K562 (cell line): ENCODE measurements around the gene SPEF1. TPM values are rescaled to one million over a fixed set of nuclear protein-coding genes. Genes with fewer than 3 reads are reported as not detected.

Source experiments
- ATAC-seq: fragments of 200-7000 bp; cut with Tn5 transposase; 3 replicates; pipeline ENCODE4 v1.9.1; 2020; ENCODE audit warnings: moderate library complexity
- BruUV-seq: library from RNA; stranded (reverse); fragments of 400-500 nt; replicated peaks from 2 replicates; lab custom pipeline; 2021; lab: Mats Ljungman, UMichigan
- CTCF ChIA-PET: fragments of 300-600 bp; formaldehyde crosslinking; extraction: SDS; loops from one replicate; lab custom pipeline; 2021; ENCODE audit warnings: low intra/inter-chr PET ratio; lab: Yijun Ruan, JAX
- POLR2A ChIA-PET: fragments of 300-600, 350-650 bp; sonication (Branson Sonifier 250); formaldehyde crosslinking; extraction: SDS; loops from one replicate; lab custom pipeline; 2021; ENCODE audit warnings: antibody characterized with exemption, inconsistent platforms; lab: Yijun Ruan, JAX
- DNase-seq, 4 experiments: peaks; one replicate each; pipeline versions ENCODE4 v3.0.0 to v3.0.0-alpha.2; 2011 to 2018; ENCODE audit warnings: low spot score in 3 of 4, mixed read lengths in 3 of 4; ENCODE audit errors: extremely low read depth in 1 of 4
- FAIRE-seq: peaks from 2 replicates; lab custom pipeline; 2011; peaks lifted over from hg19 to GRCh38; lab: Jason Lieb, UNC
- H2AFZ ChIP-seq: 2 replicates; pipeline ENCODE4 v1.6.0; 2011; ENCODE audit warnings: low read depth, low read length, control low read depth, inconsistent platforms
- H3K27ac ChIP-seq: fragments of 200-600 bp; 3 replicates; pipeline ENCODE4 v1.8.0; 2011; ENCODE audit warnings: low read depth, mild to moderate bottlenecking, control low read depth, inconsistent platforms, low read length, moderate library complexity, mixed read lengths; ENCODE audit errors: extremely low read depth
- H3K27me3 ChIP-seq, 2 experiments: fragments of 300-600 bp in 1 of 2; 2 replicates in 1 of 2; 3 replicates in 1 of 2; pipeline versions ENCODE4 v1.6.0 to v1.8.0; 2011; ENCODE audit warnings: inconsistent platforms in 2 of 2, low read length in 2 of 2, mild to moderate bottlenecking in 1 of 2, mixed read lengths in 1 of 2, moderate library complexity in 1 of 2; ENCODE audit not compliant: control insufficient read depth in 2 of 2, insufficient read depth in 2 of 2
- H3K36me3 ChIP-seq: fragments of 300-600 bp; 3 replicates; pipeline ENCODE4 v1.8.0; 2011; ENCODE audit warnings: mild to moderate bottlenecking, low read length, inconsistent platforms; ENCODE audit not compliant: control insufficient read depth, insufficient read depth
- H3K4me1 ChIP-seq, 2 experiments: fragments of 200-600 bp in 1 of 2; replicated peaks in 1 of 2; 2 replicates in 1 of 2; 3 replicates in 1 of 2; pipeline versions ENCODE4 v1.5.1 to v1.8.0; 2011; ENCODE audit warnings: inconsistent platforms in 2 of 2, low read length in 2 of 2, mild to moderate bottlenecking in 1 of 2, mixed read lengths in 1 of 2, moderate library complexity in 1 of 2; ENCODE audit not compliant: control insufficient read depth in 2 of 2, insufficient read depth in 2 of 2
- H3K4me2 ChIP-seq: 2 replicates; pipeline ENCODE4 v1.6.1; 2011; ENCODE audit warnings: low read length, control low read depth, inconsistent platforms, mixed read lengths; ENCODE audit not compliant: insufficient read depth
- H3K4me3 ChIP-seq: fragments of 200-600 bp; sonication (generic), shearing (Covaris generic); 2 replicates; pipeline ENCODE4 v1.5.1; 2016; ENCODE audit warnings: control low read depth, inconsistent platforms
- H3K79me2 ChIP-seq: fragments of 200-600 bp; 3 replicates; pipeline ENCODE4 v1.8.0; 2011; ENCODE audit warnings: low read length, inconsistent platforms; ENCODE audit not compliant: control insufficient read depth, insufficient read depth
- H3K9ac ChIP-seq, 2 experiments: 2 replicates each; pipeline versions ENCODE4 v1.6.0 to v1.6.1; 2011; ENCODE audit warnings: low read depth in 2 of 2, low read length in 2 of 2, control low read depth in 1 of 2, inconsistent platforms in 1 of 2, mild to moderate bottlenecking in 1 of 2, mixed read lengths in 1 of 2; ENCODE audit not compliant: insufficient read depth in 1 of 2
- H3K9me1 ChIP-seq: one replicate; pipeline ENCODE4 v1.6.0; 2011; ENCODE audit warnings: inconsistent platforms, mild to moderate bottlenecking, low read length, moderate library complexity; ENCODE audit not compliant: control insufficient read depth, insufficient read depth
- H3K9me3 ChIP-seq: replicated peaks from 2 replicates; pipeline ENCODE4 v1.5.1; 2011; ENCODE audit warnings: low read depth, low read length, inconsistent platforms; ENCODE audit not compliant: control insufficient read depth, insufficient read depth
- H4K20me1 ChIP-seq: replicated peaks from 2 replicates; pipeline ENCODE4 v1.6.1; 2011; ENCODE audit warnings: low read length, inconsistent platforms, mixed read lengths; ENCODE audit not compliant: control insufficient read depth, insufficient read depth
- CBX2 ChIP-seq: fragments of 200-600 bp; sonication (generic); IDR thresholded peaks from one replicate; pipeline ENCODE4 v1.6.1; 2012; ENCODE audit warnings: mild to moderate bottlenecking, low read length, inconsistent platforms; ENCODE audit not compliant: insufficient read depth, poor library complexity, severe bottlenecking
- GTF3C2 ChIP-seq: IDR thresholded peaks from 3 replicates; pipeline ENCODE4 v1.6.1; 2011; ENCODE audit warnings: borderline replicate concordance, mild to moderate bottlenecking, moderate library complexity; ENCODE audit not compliant: insufficient read length; ENCODE audit errors: extremely low read depth
- KDM4B ChIP-seq, 2 experiments: fragments of 450-650 bp in 1 of 2; sonication (generic) in 1 of 2; IDR thresholded peaks; 2 replicates each; pipeline ENCODE4 v1.6.1; 2016 to 2017; ENCODE audit warnings: borderline replicate concordance in 2 of 2, antibody characterized with exemption in 1 of 2, low read depth in 1 of 2, mild to moderate bottlenecking in 1 of 2
- MAFF ChIP-seq: IDR thresholded peaks from 2 replicates; pipeline ENCODE4 v1.6.1; 2012; ENCODE audit warnings: low read length, improper control_type of control experiment
- MED1 ChIP-seq: sonication (generic); formaldehyde crosslinking; IDR thresholded peaks from 2 replicates; pipeline ENCODE4 v1.8.1; 2023; ENCODE audit warnings: missing genetic modification reagents, borderline replicate concordance
- MTA2 ChIP-seq: fragments of 450-650 bp; IDR thresholded peaks from 2 replicates; pipeline ENCODE4 v1.6.1; 2016; ENCODE audit warnings: low read depth
- NFIX ChIP-seq: fragments of 250-450 bp; sonication (Bioruptor Pico); IDR thresholded peaks from 2 replicates; pipeline ENCODE4 v1.4.0; 2020; ENCODE audit warnings: low read depth, mild to moderate bottlenecking, moderate library complexity
- NONO ChIP-seq, 2 experiments: fragments of 200-400 bp in 1 of 2; fragments of 450-650 bp in 1 of 2; formaldehyde crosslinking in 1 of 2; IDR thresholded peaks; 2 replicates each; pipeline ENCODE4 v1.6.1; 2017; ENCODE audit warnings: low read depth in 2 of 2, mild to moderate bottlenecking in 2 of 2, moderate library complexity in 2 of 2, low read length in 1 of 2
- RBBP5 ChIP-seq: fragments of 200-600 bp; sonication (generic); IDR thresholded peaks from 2 replicates; pipeline ENCODE4 v1.6.1; 2012; ENCODE audit warnings: borderline replicate concordance, mild to moderate bottlenecking, low read length, control low read depth, inconsistent platforms; ENCODE audit not compliant: insufficient read depth, poor library complexity, severe bottlenecking
- TAF7 ChIP-seq: fragments of 450-650 bp; IDR thresholded peaks from 2 replicates; pipeline ENCODE4 v1.6.1; 2016; ENCODE audit warnings: missing genetic modification characterization, missing compliant biosample characterization
- TBP ChIP-seq: optimal IDR thresholded peaks from 2 replicates; pipeline ENCODE3; 2011; ENCODE audit warnings: low read depth, low read length, improper control_type of control experiment
- YY1 ChIP-seq, 3 experiments: IDR thresholded peaks; 2 replicates each; pipeline ENCODE4 v1.6.1; 2011; ENCODE audit warnings: low read length in 2 of 3, mild to moderate bottlenecking in 2 of 3, moderate library complexity in 2 of 3, borderline replicate concordance in 1 of 3, control low read depth in 1 of 3, low read depth in 1 of 3; ENCODE audit not compliant: insufficient read depth in 3 of 3, insufficient replicate concordance in 2 of 3, control insufficient read depth in 1 of 3, insufficient read length in 1 of 3; ENCODE audit errors: extremely low read depth in 1 of 3
- ZBTB8A ChIP-seq: fragments of 450-650 bp; IDR thresholded peaks from 2 replicates; pipeline ENCODE4 v1.6.1; 2018; ENCODE audit warnings: mild to moderate bottlenecking, moderate library complexity; ENCODE audit not compliant: partially characterized antibody
- ZKSCAN1 ChIP-seq: fragments of 150-350 bp; IDR thresholded peaks from 2 replicates; pipeline ENCODE4 v1.6.1; 2016; ENCODE audit warnings: low read depth, low read length
- ZNF146 ChIP-seq: IDR thresholded peaks from one replicate; pipeline ENCODE4 v1.6.1; 2018; ENCODE audit warnings: missing compliant biosample characterization; ENCODE audit not compliant: unreplicated experiment
- ZNF699 ChIP-seq: fragments of 250-450 bp; sonication (Bioruptor Pico); IDR thresholded peaks from 2 replicates; pipeline ENCODE4 v1.8.0; 2021; ENCODE audit warnings: mild to moderate bottlenecking, moderate library complexity; ENCODE audit not compliant: insufficient replicate concordance
- WGBS: fragments of 100-300 bp; shearing (Covaris generic); methylation state at CpG from one replicate; pipeline ENCODE4 v1.1.6; 2016; ENCODE audit warnings: low coverage, mixed read lengths; ENCODE audit not compliant: insufficient coverage; ENCODE audit errors: missing lambda C conversion rate; 5-methylcytosine and 5-hydroxymethylcytosine counted together
- in situ Hi-C: fragments of 300-500 bp; cut with MboI; formaldehyde crosslinking; loops from 4 replicates; pipeline ENCODE4 v1.15.0; 2018; ENCODE audit warnings: inconsistent platforms, mixed read lengths
- intact Hi-C: fragments of 100-400 bp; cut with micrococcal nuclease; formaldehyde crosslinking; loops from 2 replicates; pipeline ENCODE4 v1.14.2; 2022
- polyA plus RNA-seq, 8 experiments: library from polyadenylated mRNA; depleted of rRNA in 4 of 8; stranded (reverse) in 5 of 8; unstranded in 3 of 8; fragments of >200 nt; fragmentation: Nextera tagmentation in 2 of 8; fragmentation: Illumina TruSeq in 1 of 8; extraction: Ambion mirVana in 2 of 8; extraction: Trizol in 1 of 8; gene quantifications; 2 replicates each; pipeline versions ENCODE4 v1.2.1 to v1.2.3, GENCODE V29; 2011 to 2014; ENCODE audit warnings: inconsistent platforms in 1 of 8, missing spikeins in 1 of 8
- total RNA-seq, 7 experiments: library from RNA; depleted of rRNA in 6 of 7; stranded (reverse); fragments of >200 nt in 6 of 7; fragmentation: Illumina TruSeq in 2 of 7; extraction: Trizol in 2 of 7; gene quantifications; 2 replicates each; pipeline versions ENCODE4 v1.2.1 to v1.2.3, GENCODE V29; 2011 to 2021; ENCODE audit warnings: low replicate concordance in 1 of 7
- TF ChIP-seq, protein P1 (sequence below): fragments of 250-450 bp; sonication (Bioruptor Pico); IDR thresholded peaks from 2 replicates; pipeline ENCODE4 v1.8.0; 2021; ENCODE audit warnings: borderline replicate concordance, mild to moderate bottlenecking, moderate library complexity; ENCODE audit not compliant: poor library complexity, severe bottlenecking

Gene SPEF1
- total and polyA plus RNA-seq, 9 of the 15 experiments (the other 6 are each of a cell fraction or from before 2014, with no cell fraction given), result not detected

DNA sequence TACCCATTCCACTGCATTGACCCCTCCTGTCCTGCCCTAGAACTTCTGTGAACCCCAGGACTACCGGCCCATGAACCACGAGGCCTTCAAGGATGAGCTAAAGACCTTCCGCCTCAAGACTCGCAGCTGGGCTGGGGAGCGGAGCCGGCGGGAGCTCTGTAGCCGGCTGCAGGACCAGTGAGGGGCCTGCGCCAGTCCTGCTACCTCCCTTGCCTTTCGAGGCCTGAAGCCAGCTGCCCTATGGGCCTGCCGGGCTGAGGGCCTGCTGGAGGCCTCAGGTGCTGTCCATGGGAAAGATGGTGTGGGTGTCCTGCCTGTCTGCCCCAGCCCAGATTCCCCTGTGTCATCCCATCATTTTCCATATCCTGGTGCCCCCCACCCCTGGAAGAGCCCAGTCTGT is 23.5 kb upstream of the SPEF1 start:
- H3K4me1 ChIP-seq, result peaks cover 8 to 28% of the 10 kb centered on the region in 2 experiments; a peak in 4 of 5 replicates
- no peaks in the 10 kb centered on the region for H3K9me1 ChIP-seq
- 86% methylated on average over 2 of the region's 11 CpGs for whole genome bisulfite sequencing
- H2AFZ ChIP-seq, result no peak overlapping the region
- ChIA-PET CTCF (no interaction called here), POLR2A (interaction anchor here (0.6 to 1.0 kb wide), 3 partner anchors 10 to 1820 kb away, joined by 3 read pairs; no protein-coding TSS in a partner anchor)
- no peak overlapping the region for H3K27ac ChIP-seq
- H3K27me3 ChIP-seq, result no peaks in the 10 kb centered on the region
- intact Hi-C loops (no loop called here), in situ Hi-C loops (no loop called here)
- no TSS peak for BruUV-seq
- H3K36me3 ChIP-seq, result peaks cover 59% of the 10 kb centered on the region; the same call in 2 of the 3 replicates
- H3K79me2 ChIP-seq, result no peaks in the 10 kb centered on the region
- no peak overlapping the region for H3K4me2 ChIP-seq
- H4K20me1 ChIP-seq, result no peaks in the 10 kb centered on the region
- peak overlapping the region in 1 of 2 experiments; percentile 35; a peak in 1 of 4 replicates for H3K9ac ChIP-seq
- no peak for ATAC-seq
- DNase-seq, result no peak
- no peak overlapping the region for H3K4me3 ChIP-seq
- H3K9me3 ChIP-seq, result no peaks in the 10 kb centered on the region
- no peak for FAIRE-seq
- TF ChIP-seq ZNF146 (CRISPR knock-in tag) (no peak), ZKSCAN1 (no peak), ZNF699 (no peak), MED1 (CRISPR knock-in tag) (no peak), ZBTB8A (no peak), KDM4B (IDR thresholded peaks at IDR 0.05; ENCODE audit: borderline replicate concordance in 2 of 2, low read depth in 1 of 2) (no peak), TAF7 (no peak), MAFF (no peak), CBX2 (no peak), NFIX (no peak), NONO (IDR thresholded peaks at IDR 0.05; ENCODE audit: low read depth in 2 of 2, low read length in 1 of 2) (no peak), MTA2 (no peak), TBP (no peak), RBBP5 (no peak), YY1 (IDR thresholded peaks at IDR 0.05; ENCODE audit: borderline replicate concordance in 1 of 3, control insufficient read depth in 1 of 3, extremely low read depth in 1 of 3, insufficient read depth in 3 of 3, insufficient read length in 1 of 3, insufficient replicate concordance in 2 of 3, low read depth in 1 of 3, low read length in 2 of 3) (no peak), GTF3C2 (no peak)
- TF ChIP-seq, protein P1, sequence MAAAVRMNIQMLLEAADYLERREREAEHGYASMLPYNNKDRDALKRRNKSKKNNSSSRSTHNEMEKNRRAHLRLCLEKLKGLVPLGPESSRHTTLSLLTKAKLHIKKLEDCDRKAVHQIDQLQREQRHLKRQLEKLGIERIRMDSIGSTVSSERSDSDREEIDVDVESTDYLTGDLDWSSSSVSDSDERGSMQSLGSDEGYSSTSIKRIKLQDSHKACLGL (CRISPR knock-in tag), result no peak
